H1 (cell line): ENCODE measurements around the gene BMI1.

Experiments used
- EZH2 ChIP-seq: fragments of 200-600 bp; sonication (generic); IDR thresholded peaks from 2 replicates; pipeline ENCODE4 v1.7.1; 2012; ENCODE audit warnings: low read depth, mild to moderate bottlenecking, moderate library complexity, low read length, inconsistent platforms; ENCODE audit not compliant: severe bottlenecking
- RAD21 ChIP-seq, 2 experiments: IDR thresholded peaks in 1 of 2; conservative IDR thresholded peaks in 1 of 2; 2 replicates each; pipeline ENCODE4 v1.6.1; 2011; ENCODE audit warnings: low read depth in 2 of 2, low read length in 2 of 2, improper control_type of control experiment in 1 of 2, inconsistent platforms in 1 of 2, mild to moderate bottlenecking in 1 of 2, moderate library complexity in 1 of 2

GRCh38 chr10:22324893-22325271 lies 4.0 kb downstream of the BMI1 start:
- no peak for TF ChIP-seq RAD21 (IDR thresholded peaks at IDR 0.05 in 1 of 2, conservative IDR thresholded peaks at IDR 0.05 in 1 of 2; ENCODE audit: low read depth in 2 of 2, low read length in 2 of 2)
- peak; percentile 68 for TF ChIP-seq EZH2
